HG02938 (cell line): ENCODE results near the gene SORCS2.

Source experiments
- ATAC-seq: cut with Tn5 transposase; IDR thresholded peaks from one replicate; pipeline ENCODE4 v1.9.1; 2021; ENCODE audit warnings: mild to moderate bottlenecking, moderate library complexity; ENCODE audit not compliant: unreplicated experiment

The SORCS2 gene

GRCh38 chr4:7621252-7622035 lies 429.1 kb downstream of the SORCS2 start:
- ATAC-seq: no peak

GRCh38 chr4:7622371-7622770 lies 430.0 kb downstream of the SORCS2 start:
- no peak for ATAC-seq

- no peak for ATAC-seq
These were observed 431.1 kb downstream of the SORCS2 start for GRCh38 chr4:7623468-7623867.

- no peak for ATAC-seq
These were observed 432.1 kb downstream of the SORCS2 start for GRCh38 chr4:7624396-7624980.

GRCh38 chr4:7625071-7625470 lies 432.7 kb downstream of the SORCS2 start:
- no peak for ATAC-seq

- no peak for ATAC-seq
These were observed 434.2 kb downstream of the SORCS2 start for GRCh38 chr4:7626531-7626930.

- no peak for ATAC-seq
These were observed 435.2 kb downstream of the SORCS2 start for GRCh38 chr4:7627251-7628250.

- ATAC-seq: no peak
These were observed 436.1 kb downstream of the SORCS2 start for GRCh38 chr4:7628432-7628831.

GRCh38 chr4:7629501-7630254 lies 437.3 kb downstream of the SORCS2 start:
- ATAC-seq: no peak

- ATAC-seq: no peak
These were observed 438.4 kb downstream of the SORCS2 start for GRCh38 chr4:7630568-7631287.

- ATAC-seq: no peak
These were observed 439.1 kb downstream of the SORCS2 start for GRCh38 chr4:7631288-7632014.

- no peak for ATAC-seq
These were observed 440.0 kb downstream of the SORCS2 start for GRCh38 chr4:7632341-7632740.

GRCh38 chr4:7632971-7633370 lies 440.6 kb downstream of the SORCS2 start:
- no peak for ATAC-seq

- no peak for ATAC-seq
These were observed 442.4 kb downstream of the SORCS2 start for GRCh38 chr4:7634661-7635251.

- ATAC-seq: no peak
These were observed 443.3 kb downstream of the SORCS2 start for GRCh38 chr4:7635445-7636239.

GRCh38 chr4:7636240-7636508 lies 443.8 kb downstream of the SORCS2 start:
- no peak for ATAC-seq

- no peak for ATAC-seq
These were observed 444.8 kb downstream of the SORCS2 start for GRCh38 chr4:7637139-7637538.

GRCh38 chr4:7637971-7638370 lies 445.6 kb downstream of the SORCS2 start:
- no peak for ATAC-seq
